ENCODE measurements around the gene TTYH3. TPM values are rescaled to one million over a fixed set of nuclear protein-coding genes. Genes with fewer than 3 reads are reported as not detected.
"Not testable (repeated sequence)": the region's sequence is repeated elsewhere in the genome, so short reads cannot be mapped to it uniquely, and the experiment has no call there.

The TTYH3 gene
- total RNA-seq, 1 experiment from 2014 or later, result 18.7 TPM

- DNase-seq (ENCODE audit: low spot score), result no peak
- in situ Hi-C loops (cut with HindIII; ENCODE audit: low sequenced_read_pairs), result no loop called here
Measured at GRCh38 chr7:2601907-2602306, 29.9 kb upstream of the TTYH3 start.

- in situ Hi-C loops (cut with HindIII; ENCODE audit: low sequenced_read_pairs), result no loop called here
- no peak for DNase-seq (ENCODE audit: low spot score)
Measured at GRCh38 chr7:2602406-2603043, 29.3 kb upstream of the TTYH3 start.

- no peak for DNase-seq (ENCODE audit: low spot score)
Measured at GRCh38 chr7:2603044-2603965, 28.5 kb upstream of the TTYH3 start.

GRCh38 chr7:2604608-2605174 is 27.1 kb upstream of the TTYH3 start:
- in situ Hi-C loops (cut with HindIII; ENCODE audit: low sequenced_read_pairs), result no loop called here
- DNase-seq (ENCODE audit: low spot score), result no peak

More at GRCh38 chr7:2603044-2603965, 28.5 kb upstream of the TTYH3 start:
- in situ Hi-C loops (cut with HindIII; ENCODE audit: low sequenced_read_pairs), result no loop called here

DNA sequence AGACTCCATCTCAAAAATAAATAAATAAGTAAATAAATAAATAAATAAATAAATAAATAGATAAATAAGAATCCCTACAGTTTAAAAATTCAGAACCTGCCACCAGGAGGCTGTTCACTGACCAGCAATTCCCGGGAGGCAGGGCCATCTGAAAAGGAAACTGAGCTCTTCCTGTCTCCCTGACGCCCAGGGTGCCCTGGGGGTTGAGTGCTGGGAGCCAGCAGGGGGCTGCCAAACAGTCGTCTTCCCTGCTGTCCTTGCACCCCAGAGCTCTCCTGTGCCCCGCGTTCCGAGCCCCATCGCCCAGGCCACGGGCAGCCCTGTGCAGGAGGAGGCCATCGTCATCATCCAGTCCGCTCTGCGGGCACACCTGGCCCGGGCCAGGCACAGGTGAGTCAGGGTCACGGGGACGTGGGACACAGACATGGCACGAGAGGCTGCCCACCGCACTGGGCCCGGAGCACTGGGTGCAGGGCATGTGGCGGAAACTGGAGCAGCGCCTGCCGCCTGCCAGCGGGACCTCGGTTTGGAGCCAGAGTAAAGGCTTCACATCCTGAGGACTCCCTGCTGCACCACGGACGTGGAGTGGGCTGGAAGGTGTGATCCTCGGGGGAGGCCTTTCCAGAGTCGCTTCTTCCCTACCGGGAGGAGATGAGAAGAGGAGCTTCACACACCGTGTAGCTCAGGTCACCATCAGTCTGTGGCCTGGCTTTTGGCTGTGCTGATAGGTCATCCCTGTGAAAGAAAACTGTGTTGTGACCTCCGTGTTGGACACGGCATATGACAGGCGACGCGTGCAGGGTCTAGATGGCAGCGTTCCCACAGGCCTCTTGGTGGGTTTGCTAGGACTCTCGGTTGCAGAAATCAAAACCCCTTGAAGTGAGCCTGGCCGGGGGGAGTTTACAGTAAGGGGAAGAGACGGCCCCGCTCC is 25.9 kb upstream of the TTYH3 start:
- in situ Hi-C loops (cut with HindIII; ENCODE audit: low sequenced_read_pairs), result no loop called here
- DNase-seq (ENCODE audit: low spot score), result no peak

GRCh38 chr7:2606539-2606936 is 25.2 kb upstream of the TTYH3 start:
- in situ Hi-C loops (cut with HindIII; ENCODE audit: low sequenced_read_pairs), result no loop called here
- no peak for DNase-seq (ENCODE audit: low spot score)

- peak; percentile 85 for DNase-seq (ENCODE audit: low spot score)
- in situ Hi-C loops (cut with HindIII; ENCODE audit: low sequenced_read_pairs), result no loop called here
Measured at GRCh38 chr7:2607122-2607922, 24.5 kb upstream of the TTYH3 start.

- in situ Hi-C loops (cut with HindIII; ENCODE audit: low sequenced_read_pairs), result no loop called here
- DNase-seq (ENCODE audit: low spot score), result no peak
Measured at GRCh38 chr7:2607923-2608904, 23.6 kb upstream of the TTYH3 start.

GRCh38 chr7:2608921-2609411 is 22.8 kb upstream of the TTYH3 start:
- in situ Hi-C loops (cut with HindIII; ENCODE audit: low sequenced_read_pairs), result no loop called here
- no peak for DNase-seq (ENCODE audit: low spot score)

DNA sequence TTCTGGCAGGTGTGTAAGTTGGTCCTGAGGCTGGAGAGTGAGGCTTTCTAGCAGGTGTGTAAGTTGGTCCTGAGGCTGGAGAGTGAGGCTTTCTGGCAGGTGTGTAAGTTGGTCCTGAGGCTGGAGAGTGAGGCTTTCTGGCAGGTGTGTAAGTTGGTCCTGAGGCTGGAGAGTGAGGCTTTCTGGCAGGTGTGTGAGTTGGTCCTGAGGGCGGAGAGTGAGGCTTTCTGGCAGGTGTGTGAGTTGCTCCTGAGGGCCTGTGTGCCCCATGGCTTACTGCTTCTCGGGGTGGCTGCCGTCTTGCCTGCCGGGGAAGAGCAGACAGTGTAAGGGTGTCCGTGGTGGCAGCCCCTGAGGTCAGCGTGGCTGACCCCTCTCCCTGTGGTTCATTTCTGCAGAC is 22.1 kb upstream of the TTYH3 start:
- DNase-seq (ENCODE audit: low spot score); in situ Hi-C loops (cut with HindIII; ENCODE audit: low sequenced_read_pairs): not testable (repeated sequence)

DNA sequence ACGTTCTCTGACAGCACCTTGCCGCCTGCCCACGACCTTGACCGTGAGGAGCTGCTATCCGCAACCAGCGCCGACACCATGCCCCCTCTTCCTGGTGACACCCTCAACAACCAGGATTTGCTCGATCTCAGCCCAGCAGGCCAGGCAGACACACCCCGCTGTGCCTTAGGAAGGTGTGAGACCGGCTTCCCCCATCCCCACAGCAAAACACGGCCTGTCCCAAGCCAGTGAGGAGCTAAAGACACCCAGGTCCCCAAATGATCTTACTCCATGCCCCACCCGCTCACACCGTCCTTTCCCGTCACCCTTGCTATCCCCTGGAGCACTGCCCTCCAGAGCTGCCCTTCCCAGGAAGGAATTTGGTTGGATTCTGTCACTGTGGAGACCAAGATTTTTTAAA is 21.3 kb upstream of the TTYH3 start:
- in situ Hi-C loops (cut with HindIII; ENCODE audit: low sequenced_read_pairs), result no loop called here
- DNase-seq (ENCODE audit: low spot score), result no peak

- DNase-seq (ENCODE audit: low spot score), result no peak
- in situ Hi-C loops (cut with HindIII; ENCODE audit: low sequenced_read_pairs), result no loop called here
Measured at GRCh38 chr7:2610898-2611297, 20.9 kb upstream of the TTYH3 start.

GRCh38 chr7:2611401-2611800 is 20.4 kb upstream of the TTYH3 start:
- no peak for DNase-seq (ENCODE audit: low spot score)
- in situ Hi-C loops (cut with HindIII; ENCODE audit: low sequenced_read_pairs), result no loop called here

GRCh38 chr7:2611922-2612321 is 19.9 kb upstream of the TTYH3 start:
- in situ Hi-C loops (cut with HindIII; ENCODE audit: low sequenced_read_pairs), result no loop called here
- no peak for DNase-seq (ENCODE audit: low spot score)

- in situ Hi-C loops (cut with HindIII; ENCODE audit: low sequenced_read_pairs), result no loop called here
- no peak for DNase-seq (ENCODE audit: low spot score)
Measured at GRCh38 chr7:2612445-2613097, 19.2 kb upstream of the TTYH3 start.

- in situ Hi-C loops (cut with HindIII; ENCODE audit: low sequenced_read_pairs), result no loop called here
- no peak for DNase-seq (ENCODE audit: low spot score)
Measured at GRCh38 chr7:2613098-2613930, 18.5 kb upstream of the TTYH3 start.
